GM19395 (cell line): ENCODE data around the gene MTCH2.
A peak's percentile ranks its signal among the peaks of the same experiment; 100 is the strongest.
"Not testable (repeated sequence)": the region's sequence is repeated elsewhere in the genome, so short reads cannot be mapped to it uniquely, and the experiment has no call there.

ENCODE experiments used
- ATAC-seq: cut with Tn5 transposase; IDR thresholded peaks from one replicate; pipeline ENCODE4 v1.9.1; 2021; ENCODE audit warnings: mild to moderate bottlenecking, moderate library complexity; ENCODE audit not compliant: unreplicated experiment

Gene MTCH2

DNA sequence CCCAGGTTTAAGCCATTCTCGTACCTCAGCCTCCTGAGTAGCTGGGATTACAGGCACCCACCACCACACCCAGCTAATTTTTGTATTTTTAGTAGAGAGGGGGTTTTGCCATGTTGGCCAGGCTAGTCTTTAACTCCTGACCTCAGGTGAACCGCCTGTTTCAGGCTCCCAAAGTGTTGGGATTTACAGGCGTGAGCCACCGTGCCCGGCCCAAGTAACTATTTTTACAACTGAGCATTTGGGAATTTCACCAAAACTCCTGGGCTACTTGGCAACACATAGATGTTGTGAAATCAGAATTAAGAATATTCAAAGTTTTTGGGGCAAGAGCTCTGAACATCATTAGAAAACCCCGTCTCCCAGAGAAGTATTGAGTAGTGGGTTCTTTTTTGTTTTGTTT is 1.9 kb downstream of the MTCH2 start:
- ATAC-seq: not testable (repeated sequence)

DNA sequence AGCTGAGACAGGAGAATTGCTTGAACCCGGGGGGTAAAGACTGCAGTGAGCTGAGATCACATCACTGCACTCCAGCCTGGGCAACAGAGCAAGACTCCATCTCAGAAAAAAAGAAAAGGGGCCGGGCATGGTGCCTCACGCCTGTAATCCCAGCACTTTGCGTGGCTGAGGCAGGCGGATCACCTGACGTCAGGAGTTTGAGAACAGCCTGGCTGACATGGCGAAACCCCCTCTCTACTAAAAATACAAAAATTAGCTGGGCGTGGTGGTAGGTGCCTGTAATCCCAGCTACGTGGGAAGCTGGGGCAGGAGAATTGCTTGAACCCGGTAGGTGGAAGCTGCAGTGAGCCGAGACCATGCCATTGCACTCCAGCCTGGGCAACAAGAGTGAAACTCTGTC is 6.0 kb downstream of the MTCH2 start:
- not testable (repeated sequence) for ATAC-seq

DNA sequence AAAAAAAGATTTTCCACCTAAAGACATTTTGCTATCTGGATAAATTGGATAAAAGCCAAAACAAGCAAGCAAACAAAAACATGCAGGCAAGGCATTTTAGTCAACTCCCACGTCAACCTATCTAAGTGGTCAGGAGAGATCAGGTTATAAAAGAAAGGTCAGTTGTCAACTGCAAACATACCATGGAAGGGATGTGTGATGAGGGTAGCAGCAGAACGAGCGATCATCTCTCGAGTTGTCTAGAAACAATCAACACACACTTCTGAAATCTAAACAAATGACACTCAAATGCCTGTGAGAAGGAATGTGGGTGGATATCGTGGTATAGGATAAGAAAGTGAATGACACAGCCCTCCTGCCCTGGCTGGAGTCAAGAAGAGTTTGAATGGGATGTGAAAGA is 10.9 kb downstream of the MTCH2 start:
- no peak for ATAC-seq

DNA sequence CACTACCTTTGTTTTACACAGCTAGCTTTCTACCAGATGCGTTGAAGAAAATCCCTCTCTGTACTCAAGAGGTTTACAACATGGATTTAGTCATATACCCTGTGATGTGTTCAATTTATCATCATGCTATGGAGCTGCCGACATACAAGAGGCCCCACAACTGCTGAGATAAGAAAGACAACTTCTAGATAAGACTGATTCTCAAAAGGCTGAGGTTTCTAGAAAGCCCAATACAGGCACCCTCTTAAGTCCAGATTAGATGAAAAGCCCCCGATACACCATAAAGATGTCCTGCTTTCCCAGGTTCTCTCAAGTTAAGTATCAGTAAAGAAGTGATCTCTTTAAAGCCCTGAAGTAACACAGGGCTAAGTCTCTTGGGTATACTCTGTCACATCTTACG is 14.3 kb downstream of the MTCH2 start:
- ATAC-seq: no peak

DNA sequence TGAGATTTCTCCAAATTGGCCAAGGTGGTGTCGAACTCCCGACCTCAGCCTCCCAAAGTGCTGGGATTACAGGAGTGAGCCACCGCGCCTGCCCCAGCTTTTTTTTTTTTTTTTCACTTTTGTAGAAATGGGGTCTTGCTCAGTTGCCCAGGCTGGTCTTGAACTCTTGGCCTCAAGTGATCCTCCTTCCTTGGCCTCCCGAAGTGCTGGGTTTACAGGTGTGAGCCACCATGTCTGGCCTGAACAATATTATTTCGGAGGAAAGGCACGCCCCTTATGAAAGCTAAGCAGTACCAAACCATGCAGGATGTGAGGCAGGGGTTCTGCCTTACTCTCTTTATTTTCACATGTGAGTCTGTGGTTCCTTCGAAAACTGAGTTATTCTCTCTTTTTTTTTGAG is 16.1 kb downstream of the MTCH2 start:
- no peak for ATAC-seq

DNA sequence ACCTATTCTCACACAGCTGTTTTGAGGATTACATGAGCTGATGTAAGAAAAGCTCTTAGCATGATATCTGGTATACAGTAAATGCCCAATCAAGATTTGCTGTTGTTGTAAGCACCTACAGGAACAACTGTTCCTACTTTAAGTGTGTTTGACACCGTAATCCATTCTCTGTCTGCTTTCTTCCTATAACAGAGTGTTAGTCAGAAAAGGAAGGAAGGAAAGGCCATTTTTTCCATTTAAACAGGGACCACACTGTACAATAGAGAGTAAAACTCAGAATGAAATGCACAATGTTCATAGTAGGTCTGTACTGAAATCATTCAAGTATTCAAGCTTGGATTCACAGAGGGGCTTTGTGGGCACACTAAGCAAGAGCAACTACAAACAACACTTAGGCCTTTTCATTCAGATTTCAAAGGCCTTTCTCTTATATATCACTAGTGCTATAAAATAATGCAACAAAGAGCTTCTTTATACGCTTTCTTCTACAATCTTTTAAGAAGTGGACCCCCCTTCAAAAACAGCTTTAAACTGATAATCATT is 21.5 kb downstream of the MTCH2 start:
- no peak for ATAC-seq

DNA sequence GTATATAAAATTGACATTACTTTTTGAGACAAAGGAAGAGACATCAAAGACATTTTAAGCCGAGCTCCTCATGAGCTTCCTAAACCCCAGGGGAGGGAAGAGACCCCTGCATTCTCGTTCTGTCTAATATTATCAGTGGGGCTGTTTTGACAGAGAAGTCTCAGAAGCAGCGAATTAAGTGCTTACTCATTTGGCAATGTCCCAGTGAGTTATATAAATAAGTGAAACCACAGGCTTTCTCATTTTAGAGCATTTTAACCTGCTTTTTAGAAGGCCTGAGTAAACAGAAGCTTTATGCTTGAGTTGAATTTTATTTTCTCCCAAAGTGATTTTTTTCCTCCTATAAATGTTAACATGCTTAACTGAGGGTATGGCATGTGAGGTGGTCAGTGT is 24.9 kb downstream of the MTCH2 start:
- ATAC-seq: no peak

DNA sequence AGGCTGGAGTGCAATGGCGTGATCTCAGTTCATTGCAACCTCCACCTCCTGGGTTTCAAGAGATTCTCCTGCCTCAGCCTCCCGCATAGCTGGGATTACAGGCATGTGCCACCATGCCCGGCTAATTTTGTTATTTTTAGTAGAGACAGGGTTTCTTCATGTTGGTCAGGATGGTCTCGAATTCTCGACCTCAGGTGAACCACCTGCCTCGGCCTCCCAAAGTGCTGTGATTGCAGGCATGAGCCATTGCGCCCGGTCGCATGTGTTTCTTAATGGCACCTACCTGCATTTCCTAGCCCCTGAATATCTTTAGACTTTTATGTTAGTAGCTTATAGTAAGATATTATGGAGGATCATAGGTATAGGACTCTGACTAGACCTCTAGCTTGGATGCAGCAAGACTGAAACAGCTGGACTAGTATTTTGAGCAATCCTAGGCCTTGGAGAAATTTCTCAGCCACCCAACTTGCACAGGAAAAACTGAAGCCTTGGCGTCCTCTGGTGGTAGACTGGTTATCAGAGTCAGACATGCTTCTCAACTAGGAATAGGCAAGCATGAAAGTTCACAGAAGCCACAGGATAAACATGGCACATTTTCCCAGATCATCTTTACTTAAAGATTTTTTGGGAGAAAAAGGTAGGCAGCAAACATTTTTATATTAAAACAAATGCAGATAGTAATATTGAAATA is 25.5 kb downstream of the MTCH2 start:
- no peak for ATAC-seq

DNA sequence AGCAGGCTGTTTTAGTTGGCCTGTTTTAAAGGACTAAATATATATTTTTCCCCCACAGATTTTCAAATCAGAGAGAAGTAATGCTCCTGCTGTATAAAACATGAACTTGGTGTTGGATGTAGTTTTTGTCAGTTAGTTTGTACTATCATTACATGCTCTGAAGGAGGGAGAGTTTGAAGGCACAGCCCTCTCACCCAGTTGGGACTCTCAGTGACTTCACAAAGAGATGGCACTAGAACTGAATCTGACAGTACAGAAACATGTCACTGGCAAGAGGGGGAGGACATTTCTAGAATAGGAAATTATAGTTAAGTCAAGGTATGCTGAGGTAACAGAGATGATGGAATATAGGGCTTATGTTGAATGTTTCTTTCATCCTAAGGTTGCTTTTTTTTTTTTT is 27.1 kb downstream of the MTCH2 start:
- ATAC-seq: no peak

DNA sequence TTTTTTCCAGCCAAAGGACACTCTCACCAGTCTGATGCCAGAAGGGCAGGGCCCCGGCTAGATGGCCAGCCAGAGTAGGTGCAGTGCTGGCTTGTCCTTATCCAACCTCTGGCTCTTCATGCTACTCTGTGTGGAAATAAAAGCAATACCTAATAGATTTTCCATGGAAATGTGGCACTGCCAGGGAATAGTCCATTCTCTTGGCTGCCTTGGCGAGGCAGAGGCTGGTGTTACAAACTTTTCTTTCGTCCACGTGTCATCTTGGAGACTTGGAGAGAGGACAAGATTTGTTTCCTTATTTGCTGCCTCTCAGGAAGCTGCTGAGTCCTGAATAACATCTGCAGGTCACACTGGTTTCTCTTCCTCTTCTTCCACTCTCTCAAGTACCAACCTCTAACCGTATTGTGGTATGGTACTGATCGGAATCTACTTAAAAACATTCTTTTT is 31.0 kb downstream of the MTCH2 start:
- peak; percentile 93 for ATAC-seq

DNA sequence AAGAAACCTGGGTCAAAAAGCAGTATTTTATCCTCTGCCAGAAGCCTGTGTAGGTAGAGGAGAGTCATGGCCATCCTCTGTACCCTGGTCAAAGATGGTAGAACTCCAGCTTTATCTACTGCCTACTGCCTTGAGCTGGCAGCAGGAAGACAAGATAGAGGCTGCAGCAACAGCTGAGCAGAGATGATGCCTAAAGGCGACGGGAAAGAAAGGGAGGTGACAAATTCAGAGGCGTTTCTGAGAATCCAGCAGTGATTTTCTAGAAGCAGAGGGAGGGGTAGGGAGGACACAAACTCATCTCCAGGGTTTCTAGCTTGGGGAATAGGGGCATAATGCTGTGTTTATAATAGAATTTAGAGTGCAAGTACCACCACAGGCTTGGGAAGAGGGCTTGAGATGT is 32.7 kb downstream of the MTCH2 start:
- ATAC-seq: no peak

DNA sequence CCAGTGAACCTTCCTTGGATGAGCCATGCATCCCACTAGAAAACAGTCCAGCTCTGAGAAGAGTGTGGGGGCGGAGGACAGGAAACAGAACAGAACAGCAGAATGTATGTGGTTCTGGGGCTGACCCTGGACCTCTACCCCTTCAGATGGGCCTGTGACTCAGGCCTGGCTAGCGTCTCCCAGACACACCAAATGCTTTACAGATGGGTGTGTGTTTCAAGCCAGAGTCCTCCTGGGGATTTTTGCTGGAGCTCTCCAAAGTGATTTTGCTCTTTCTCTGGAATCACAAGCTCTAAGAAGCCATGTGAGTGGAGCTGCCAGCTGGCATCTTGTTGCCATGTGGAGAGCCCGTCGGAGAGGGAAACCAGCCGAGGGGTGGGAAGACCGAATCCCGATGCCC is 35.0 kb downstream of the MTCH2 start:
- ATAC-seq: no peak

DNA sequence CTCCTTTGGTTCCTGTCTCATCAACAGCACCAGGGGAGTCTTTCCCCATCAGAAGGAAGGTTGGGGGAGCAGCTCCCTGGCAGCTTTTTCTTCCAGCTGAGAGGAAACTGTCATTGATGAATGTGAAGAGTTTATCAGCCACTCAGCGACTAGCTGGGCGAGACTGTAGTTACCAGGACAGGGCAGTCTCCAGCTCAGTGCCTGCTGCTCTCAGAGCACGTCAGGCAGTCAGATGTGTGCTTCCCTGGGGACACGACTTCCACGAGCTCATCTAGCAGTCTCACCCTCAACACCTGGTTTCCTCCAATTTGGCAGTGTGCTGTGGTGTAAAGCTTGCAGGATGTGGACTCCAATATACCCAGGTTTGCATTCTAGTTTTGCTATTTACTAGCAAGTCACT is 35.6 kb downstream of the MTCH2 start:
- no peak for ATAC-seq

DNA sequence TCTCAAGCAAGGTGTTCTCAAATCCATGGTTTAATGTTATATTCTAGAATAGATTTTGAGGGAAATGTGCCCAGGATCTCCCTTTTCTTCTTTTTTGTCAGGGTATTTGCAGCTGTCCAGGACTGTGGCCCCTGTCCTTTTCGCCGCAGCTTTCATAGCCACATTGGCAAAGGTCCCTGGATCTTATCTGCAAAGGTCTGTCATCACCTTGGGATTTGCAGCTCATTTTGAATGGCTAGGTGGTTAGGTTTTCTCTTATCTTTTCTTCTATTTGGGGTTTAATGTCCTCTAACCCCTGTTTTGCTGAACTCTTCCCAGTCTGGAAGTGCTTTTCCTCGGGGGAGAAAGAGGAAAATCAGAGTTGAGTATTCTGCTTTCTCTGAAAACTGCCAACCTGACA is 36.4 kb downstream of the MTCH2 start:
- ATAC-seq: no peak

DNA sequence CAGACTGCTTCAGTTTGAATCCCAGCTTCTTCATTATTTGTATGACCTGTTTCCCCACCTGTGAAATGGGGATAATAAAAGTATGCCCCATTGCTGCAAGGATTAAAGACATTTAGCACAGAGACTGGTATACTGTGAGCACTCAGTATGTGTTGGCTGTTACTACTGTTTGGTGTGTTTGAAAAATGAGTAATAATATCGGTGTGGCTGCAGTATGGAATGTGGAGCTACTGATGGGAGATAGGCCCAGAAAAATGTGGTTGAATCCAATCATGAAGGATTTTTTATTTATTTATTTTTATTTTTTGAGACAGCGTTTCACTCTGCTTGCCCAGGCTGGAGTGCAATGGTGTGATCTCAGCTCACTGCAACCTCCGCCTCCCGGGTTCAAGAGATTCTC is 39.1 kb downstream of the MTCH2 start:
- no peak for ATAC-seq

DNA sequence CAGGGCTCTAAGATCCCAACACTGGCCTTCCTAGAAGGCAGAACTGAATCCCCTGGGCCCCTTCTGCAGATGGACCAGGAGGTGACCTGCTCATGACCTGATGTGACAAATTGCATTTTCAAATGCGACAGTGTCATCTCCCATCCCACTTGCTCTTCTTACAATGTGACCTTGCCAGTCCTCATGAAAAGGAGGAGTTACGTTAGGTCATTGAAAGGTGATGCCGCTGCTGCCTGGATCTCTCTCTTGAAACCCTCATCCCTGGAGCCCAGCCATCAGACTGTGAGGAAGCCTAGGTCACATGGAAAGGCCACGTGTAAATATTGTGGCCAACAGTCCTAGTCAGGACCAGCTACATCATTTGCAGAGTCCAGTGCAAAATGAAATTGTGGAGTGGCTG is 42.5 kb downstream of the MTCH2 start:
- no peak for ATAC-seq

DNA sequence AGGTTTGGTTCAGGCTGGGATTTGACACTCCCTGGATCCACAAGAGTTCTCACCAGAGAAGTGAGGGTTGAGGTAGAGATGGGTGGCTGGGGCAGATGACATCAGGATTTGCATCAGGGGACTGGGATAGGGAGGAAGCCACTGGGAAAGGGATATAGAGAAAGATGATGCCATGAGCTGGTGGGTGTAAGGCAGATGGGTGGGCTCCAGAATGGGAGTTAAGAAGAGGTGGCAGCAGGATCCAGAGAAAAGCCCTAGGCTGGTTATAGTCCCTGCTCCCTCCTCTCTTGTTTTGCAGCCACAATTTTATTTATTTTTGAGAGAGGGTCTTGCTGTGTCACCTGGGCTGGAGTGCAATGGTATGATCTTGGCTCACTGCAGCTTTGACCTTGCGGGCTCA is 46.4 kb downstream of the MTCH2 start:
- no peak for ATAC-seq

DNA sequence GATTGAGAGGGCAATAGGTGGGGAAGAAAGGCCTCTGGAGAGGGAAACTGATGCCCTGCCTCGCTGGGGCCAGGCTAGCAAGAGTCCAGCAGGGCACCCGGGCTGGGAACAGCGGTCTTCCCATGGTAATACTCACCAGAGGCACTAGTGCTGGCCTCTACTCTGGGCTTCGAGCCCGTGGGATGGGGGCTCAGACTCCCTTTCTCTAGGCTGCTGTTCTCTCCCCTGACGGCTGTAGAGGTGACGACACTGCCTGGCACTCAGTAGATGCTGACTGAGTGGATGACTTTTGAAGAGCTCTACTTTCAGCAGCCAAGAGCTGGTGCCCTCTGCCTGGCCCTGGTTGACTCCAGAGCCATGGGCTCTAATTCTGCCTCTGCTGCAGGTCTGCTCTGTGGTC is 47.3 kb downstream of the MTCH2 start:
- no peak for ATAC-seq

DNA sequence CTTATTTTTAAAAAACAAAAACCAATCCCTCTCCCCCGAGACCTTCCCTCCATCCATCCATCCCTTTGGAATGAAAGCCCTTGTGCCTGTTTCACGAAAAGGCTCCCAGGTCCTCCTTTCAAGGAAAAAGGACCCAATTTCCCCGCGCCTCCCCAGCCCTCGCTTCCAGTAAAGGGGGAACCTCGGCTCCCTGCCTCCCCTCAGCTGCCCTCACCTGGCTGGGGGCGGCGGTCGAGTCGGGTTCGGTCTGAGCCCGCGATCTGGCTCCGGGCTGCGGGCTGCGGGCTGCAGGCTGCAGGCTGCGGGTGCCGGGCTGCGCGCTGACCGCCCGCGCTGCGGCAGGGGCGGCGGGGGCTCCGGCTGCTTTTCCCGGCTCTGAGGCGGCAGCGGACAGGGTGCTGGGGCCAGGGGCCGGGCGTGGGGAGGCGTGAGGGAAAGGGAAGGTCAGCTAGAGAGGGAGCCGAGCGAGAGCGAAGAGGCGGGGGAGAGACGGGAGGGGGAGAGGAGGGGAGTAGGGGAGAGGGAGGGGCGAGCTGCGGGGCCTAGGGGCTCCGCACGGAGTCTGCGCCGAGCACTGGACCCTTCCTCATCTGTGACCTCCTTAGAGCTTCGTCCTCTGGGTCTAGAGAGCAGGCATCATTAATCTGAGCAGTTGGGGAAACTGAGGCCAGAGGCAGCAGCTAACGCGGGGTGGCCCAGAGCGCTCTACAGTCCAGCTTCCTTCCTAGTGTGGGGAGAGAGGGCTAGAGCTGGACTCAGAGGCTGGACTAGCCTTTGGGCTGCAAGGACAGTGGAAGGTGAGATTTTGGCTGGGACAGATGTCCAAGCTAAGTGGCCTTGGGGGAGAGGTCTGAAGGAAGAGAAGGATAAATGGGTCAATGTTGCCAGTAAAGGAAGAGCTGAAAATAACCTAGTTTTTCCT is 48.2 kb downstream of the MTCH2 start, which contains the start of gene C1QTNF4:
Gene C1QTNF4 (minus strand): TSS at position 478 of the 922 bp plus-strand sequence. CDS start 3,601 bp downstream, outside the sequence.
- ATAC-seq: no peak

DNA sequence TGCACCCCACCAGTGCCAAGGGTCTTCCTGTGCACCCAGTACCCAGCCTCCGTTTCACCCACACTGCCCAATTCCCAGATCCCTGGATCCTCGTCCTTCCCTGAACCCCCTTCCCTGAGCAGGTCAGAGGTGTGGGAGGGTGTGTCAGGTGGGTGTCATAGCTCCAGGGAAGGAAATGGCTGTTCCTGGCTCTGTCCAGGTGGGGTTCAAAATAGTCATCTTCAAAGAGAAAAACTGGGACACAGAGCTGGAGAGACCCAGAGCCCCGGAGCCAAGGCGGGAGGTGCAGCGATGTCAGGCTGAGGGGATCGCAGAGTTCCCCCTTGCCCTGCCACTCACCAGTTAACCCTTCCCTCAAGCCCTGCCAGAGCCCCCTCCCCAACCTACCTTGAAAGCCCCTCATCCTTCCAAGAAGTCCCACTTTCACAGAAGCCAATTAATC is 48.8 kb downstream of the MTCH2 start:
- ATAC-seq: no peak

DNA sequence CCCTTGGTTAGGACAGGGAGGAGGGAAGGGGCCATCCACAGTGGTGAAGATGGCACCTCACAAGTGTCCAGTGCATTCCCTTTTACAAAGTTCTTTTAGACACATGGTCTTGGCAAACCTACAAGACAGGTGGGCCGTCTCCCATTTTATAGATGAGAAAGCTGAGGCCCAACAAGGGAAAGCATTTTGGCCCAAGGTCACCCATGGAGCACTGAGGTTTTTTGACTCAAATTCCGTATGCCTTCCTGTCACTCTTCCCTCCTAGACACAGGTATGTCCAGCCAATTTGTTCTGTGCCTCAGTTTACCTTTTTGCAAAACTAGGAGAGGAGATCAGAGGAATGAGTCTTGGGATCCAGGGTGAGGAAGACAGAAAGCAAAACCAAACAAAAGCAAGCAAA is 49.4 kb downstream of the MTCH2 start:
- ATAC-seq: no peak

DNA sequence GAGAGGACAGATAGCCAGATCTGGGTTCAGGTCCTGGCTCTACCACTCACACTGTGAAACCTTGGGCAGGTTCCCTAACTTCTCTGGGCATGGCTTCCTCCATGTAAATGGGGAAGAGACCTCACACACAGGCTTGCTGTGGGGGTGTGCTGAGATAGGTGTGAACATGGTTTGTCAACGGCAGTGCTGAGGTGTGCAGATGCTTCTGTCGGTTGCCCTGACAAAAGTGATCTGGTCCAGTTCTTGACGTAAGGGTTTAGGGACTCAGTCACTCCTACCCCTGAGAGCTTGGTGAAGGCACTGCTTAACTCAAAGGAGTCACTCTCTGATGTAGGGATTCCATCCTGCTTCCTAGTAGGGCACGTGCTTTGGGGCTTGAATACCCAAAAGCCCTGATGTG is 50.1 kb downstream of the MTCH2 start:
- ATAC-seq: no peak
